Thymus (tissue), 11 donors: Measurements from ENCODE around the gene KAT8. TPM values are rescaled to one million over a fixed set of nuclear protein-coding genes. Genes with fewer than 3 reads are reported as not detected.
"Not testable (repeated sequence)": the region's sequence is repeated elsewhere in the genome, so short reads cannot be mapped to it uniquely, and the experiment has no call there.

Source experiments
- DNase-seq, 9 donors: peaks; one replicate each; pipeline ENCODE4 v3.0.0-alpha.2; 2013; ENCODE audit warnings: low spot score in 9 of 9, low read depth in 6 of 9, missing footprints in 1 of 9
- H3K27ac ChIP-seq, 2 donors: one replicate each; pipeline ENCODE4 v1.5.1; 2013; ENCODE audit warnings: control low read depth in 1 of 2, low read depth in 1 of 2, low read length in 1 of 2, mild to moderate bottlenecking in 1 of 2, moderate library complexity in 1 of 2
- H3K27me3 ChIP-seq, 2 donors: one replicate each; pipeline ENCODE4 v1.5.1; 2013; ENCODE audit warnings: low read length in 1 of 2; ENCODE audit not compliant: control insufficient read depth in 2 of 2, insufficient read depth in 1 of 2
- H3K36me3 ChIP-seq, 2 donors: one replicate each; pipeline ENCODE4 v1.5.1; 2013; ENCODE audit warnings: low read length in 1 of 2, mild to moderate bottlenecking in 1 of 2, moderate library complexity in 1 of 2; ENCODE audit not compliant: control insufficient read depth in 2 of 2, insufficient read depth in 2 of 2
- H3K4me1 ChIP-seq, 2 donors: one replicate each; pipeline ENCODE4 v1.5.1; 2013; ENCODE audit warnings: low read length in 2 of 2; ENCODE audit not compliant: control insufficient read depth in 2 of 2, insufficient read depth in 2 of 2
- H3K4me3 ChIP-seq, 2 donors: one replicate each; pipeline ENCODE4 v1.5.1; 2013; ENCODE audit warnings: low read length in 2 of 2, control low read depth in 1 of 2, mild to moderate bottlenecking in 1 of 2
- H3K9me3 ChIP-seq, 2 donors: one replicate each; pipeline ENCODE4 v1.5.1; 2013; ENCODE audit warnings: low read length in 1 of 2, mild to moderate bottlenecking in 1 of 2; ENCODE audit not compliant: control insufficient read depth in 2 of 2, insufficient read depth in 1 of 2
- WGBS: extraction: QIAGEN DNeasy Blood & Tissue Kit; methylation state at CpG from one replicate; pipeline ENCODE4 v1.1.7; 2013; 5-methylcytosine and 5-hydroxymethylcytosine counted together
- polyA plus RNA-seq: library from polyadenylated mRNA; stranded (reverse); fragments of 200-250 nt; gene quantifications from one replicate; pipeline ENCODE4 v1.2.3, GENCODE V29; 2013
- total RNA-seq: library from RNA; stranded (reverse); fragments of 120-200 nt; gene quantifications from one replicate; pipeline ENCODE4 v1.2.4, GENCODE V29; 2013
- donor health status: healthy.

KAT8 gene
- total and polyA plus RNA-seq, 2 donors, result 62.3 to 72.9 TPM

- H3K9me3 ChIP-seq, H3K27me3 ChIP-seq, DNase-seq, H3K36me3 ChIP-seq, H3K4me3 ChIP-seq, H3K27ac ChIP-seq, H3K4me1 ChIP-seq: not testable (repeated sequence)
- no CpG with 5 or more reads among the region's 2 CpGs for WGBS
Measured at GRCh38 chr16:31170048-31170447, 52.6 kb downstream of the KAT8 start.

DNA sequence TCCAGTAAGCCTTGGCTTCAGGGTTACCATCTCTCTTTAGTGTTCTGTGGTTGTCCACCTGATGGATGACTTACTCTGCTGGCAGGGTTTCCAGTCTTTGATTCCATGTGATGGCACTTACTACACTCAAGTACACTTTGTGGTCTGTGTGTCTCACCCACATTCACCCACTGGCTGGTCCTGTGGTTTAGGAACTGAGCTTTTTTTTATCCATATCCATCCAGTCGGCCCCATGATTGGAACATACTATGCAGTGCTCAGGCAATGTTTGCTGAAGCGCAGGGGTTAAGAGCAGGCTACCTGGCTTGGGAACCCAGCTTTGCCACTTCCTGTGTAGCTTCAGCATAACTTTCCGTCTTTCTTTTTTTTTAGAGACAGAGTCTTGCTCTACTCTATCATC lies 59.7 kb downstream of the KAT8 start:
- DNase-seq, result peak in 8 of 9 donors; percentile 47 to 89 (median 66)
- no peaks in the 10 kb centered on the region for H3K9me3 ChIP-seq
- H3K27me3 ChIP-seq, result no peaks in the 10 kb centered on the region
- 1% methylated on average over 3 of the region's 3 CpGs for WGBS
- peaks cover 19 to 41% of the 10 kb centered on the region in 2 donors for H3K4me1 ChIP-seq
- H3K4me3 ChIP-seq, result peak overlapping the region in 1 of 2 donors; percentile 13
- peak overlapping the region; percentile 81 to 87 for H3K27ac ChIP-seq
- H3K36me3 ChIP-seq, result peaks cover under 1 to 8% of the 10 kb centered on the region in 2 donors

GRCh38 chr16:31179219-31179746 lies 61.8 kb downstream of the KAT8 start:
- Histone ChIP-seq H3K36me3 (peaks cover 22 to 30% of the 10 kb centered on the region in 2 donors), H3K4me3 (peak overlapping the region; percentile 90 to 99), H3K9me3 (no peaks in the 10 kb centered on the region), H3K4me1 (peaks cover 30 to 58% of the 10 kb centered on the region in 2 donors), H3K27ac (peak overlapping the region; percentile 99 to 100), H3K27me3 (no peaks in the 10 kb centered on the region)
- 3% methylated on average over 27 of the region's 27 CpGs for WGBS
- peak in 2 of 9 donors; percentile 10 to 22 for DNase-seq

GRCh38 chr16:31179747-31180459 lies 62.4 kb downstream of the KAT8 start, which contains the start of gene FUS:
FUS (plus strand) TSS chr16:31180139; CDS start chr16:31180215, 76 bp downstream.
- Histone ChIP-seq H3K4me1 (peaks cover 30 to 59% of the 10 kb centered on the region in 2 donors), H3K27ac (peak within 1 kb of the TSS; percentile 99 to 100), H3K9me3 (no peaks in the 10 kb centered on the region), H3K4me3 (peak within 1 kb of the TSS; percentile 90 to 99), H3K36me3 (peaks cover 28 to 35% of the 10 kb centered on the region in 2 donors), H3K27me3 (no peaks in the 10 kb centered on the region)
- peak; percentile 86 to 98 (median 94) for DNase-seq
- WGBS, result under 1% methylated on average over 69 of the region's 69 CpGs

Other genes with a start within 250 kb of the KAT8 start
- gene BCL7C, start 223.6 kb upstream of the KAT8 start, total RNA-seq, result 26.7 TPM
- gene BCL7C, start 223.6 kb upstream of the KAT8 start, polyA plus RNA-seq, result 29.2 TPM
- gene CTF1, start 221.1 kb upstream of the KAT8 start, total RNA-seq, result 0.38 TPM
- gene CTF1, start 221.1 kb upstream of the KAT8 start, polyA plus RNA-seq, result 3.8 TPM
- gene FBXL19, start 194.1 kb upstream of the KAT8 start, total RNA-seq, result 10.2 TPM
- gene FBXL19, start 194.1 kb upstream of the KAT8 start, polyA plus RNA-seq, result 17.0 TPM
- 12.3 TPM for gene ORAI3, start 168.6 kb upstream of the KAT8 start, total RNA-seq
- 26.4 TPM for gene ORAI3, start 168.6 kb upstream of the KAT8 start, polyA plus RNA-seq
- 2.4 TPM for gene SETD1A, start 159.9 kb upstream of the KAT8 start, total RNA-seq
- gene SETD1A, start 159.9 kb upstream of the KAT8 start, polyA plus RNA-seq, result 13.1 TPM
- 3.5 TPM for gene HSD3B7, start 132.5 kb upstream of the KAT8 start, total RNA-seq
- 8.4 TPM for gene HSD3B7, start 132.5 kb upstream of the KAT8 start, polyA plus RNA-seq
- 0.19 TPM for gene STX1B, start 107.0 kb upstream of the KAT8 start, total RNA-seq
- 1.0 TPM for gene STX1B, start 107.0 kb upstream of the KAT8 start, polyA plus RNA-seq
- gene STX4, start 84.1 kb upstream of the KAT8 start, total RNA-seq, result 20.0 TPM
- 108 TPM for gene STX4, start 84.1 kb upstream of the KAT8 start, polyA plus RNA-seq
- gene ZNF668, start 43.4 kb upstream of the KAT8 start, total RNA-seq, result 4.3 TPM
- 7.1 TPM for gene ZNF668, start 43.4 kb upstream of the KAT8 start, polyA plus RNA-seq
- gene ZNF646, start 43.2 kb upstream of the KAT8 start, total RNA-seq, result 12.7 TPM
- gene ZNF646, start 43.2 kb upstream of the KAT8 start, polyA plus RNA-seq, result 8.1 TPM
- gene PRSS53, start 28.7 kb upstream of the KAT8 start, total RNA-seq, result 0.90 TPM
- 2.9 TPM for gene PRSS53, start 28.7 kb upstream of the KAT8 start, polyA plus RNA-seq
- gene VKORC1, start 22.9 kb upstream of the KAT8 start, total RNA-seq, result 36.0 TPM
- gene VKORC1, start 22.9 kb upstream of the KAT8 start, polyA plus RNA-seq, result 48.7 TPM
- 9.3 TPM for gene BCKDK, start 9.3 kb upstream of the KAT8 start, total RNA-seq
- 16.7 TPM for gene BCKDK, start 9.3 kb upstream of the KAT8 start, polyA plus RNA-seq
- gene PRSS8, start 18.1 kb downstream of the KAT8 start, total RNA-seq, result 12.8 TPM
- gene PRSS8, start 18.1 kb downstream of the KAT8 start, polyA plus RNA-seq, result 18.2 TPM
- gene PRSS36, start 32.4 kb downstream of the KAT8 start, total RNA-seq, result 5.7 TPM
- 4.3 TPM for gene PRSS36, start 32.4 kb downstream of the KAT8 start, polyA plus RNA-seq
- gene FUS, start 62.5 kb downstream of the KAT8 start, total RNA-seq, result 36.5 TPM
- gene FUS, start 62.5 kb downstream of the KAT8 start, polyA plus RNA-seq, result 478 TPM
- 55.3 TPM for gene PYCARD, start 85.1 kb downstream of the KAT8 start, total RNA-seq
- gene PYCARD, start 85.1 kb downstream of the KAT8 start, polyA plus RNA-seq, result 62.7 TPM
- gene TRIM72, start 96.5 kb downstream of the KAT8 start, total RNA-seq, result 0.19 TPM
- gene TRIM72, start 96.5 kb downstream of the KAT8 start, polyA plus RNA-seq, result 0.50 TPM
- gene PYDC1, start 99.5 kb downstream of the KAT8 start, total RNA-seq, result 1.3 TPM
- gene PYDC1, start 99.5 kb downstream of the KAT8 start, polyA plus RNA-seq, result 10.1 TPM
- 6.8 TPM for gene ITGAM, start 142.3 kb downstream of the KAT8 start, total RNA-seq
- gene ITGAM, start 142.3 kb downstream of the KAT8 start, polyA plus RNA-seq, result 7.0 TPM
- gene ITGAX, start 237.5 kb downstream of the KAT8 start, total RNA-seq, result 3.5 TPM
- 15.5 TPM for gene ITGAX, start 237.5 kb downstream of the KAT8 start, polyA plus RNA-seq